ENCODE measurements around the gene OCA2.

OCA2 gene

GRCh38 chr15:28096670-28097431 is 2.3 kb downstream of the OCA2 start:
- FAIRE-seq = no peak
- no peak for DNase-seq (ENCODE audit: insufficient read length, low spot score)
- TF ChIP-seq CTCF (IDR thresholded peaks at IDR 0.05; ENCODE audit: insufficient read depth, missing control alignments) = peak; percentile 0

GRCh38 chr15:28096411-28096669 is 2.8 kb downstream of the OCA2 start:
- FAIRE-seq (no peak), DNase-seq (ENCODE audit: insufficient read length, low spot score) (no peak)
- TF ChIP-seq CTCF (IDR thresholded peaks at IDR 0.05; ENCODE audit: insufficient read depth, missing control alignments) = no peak

DNA sequence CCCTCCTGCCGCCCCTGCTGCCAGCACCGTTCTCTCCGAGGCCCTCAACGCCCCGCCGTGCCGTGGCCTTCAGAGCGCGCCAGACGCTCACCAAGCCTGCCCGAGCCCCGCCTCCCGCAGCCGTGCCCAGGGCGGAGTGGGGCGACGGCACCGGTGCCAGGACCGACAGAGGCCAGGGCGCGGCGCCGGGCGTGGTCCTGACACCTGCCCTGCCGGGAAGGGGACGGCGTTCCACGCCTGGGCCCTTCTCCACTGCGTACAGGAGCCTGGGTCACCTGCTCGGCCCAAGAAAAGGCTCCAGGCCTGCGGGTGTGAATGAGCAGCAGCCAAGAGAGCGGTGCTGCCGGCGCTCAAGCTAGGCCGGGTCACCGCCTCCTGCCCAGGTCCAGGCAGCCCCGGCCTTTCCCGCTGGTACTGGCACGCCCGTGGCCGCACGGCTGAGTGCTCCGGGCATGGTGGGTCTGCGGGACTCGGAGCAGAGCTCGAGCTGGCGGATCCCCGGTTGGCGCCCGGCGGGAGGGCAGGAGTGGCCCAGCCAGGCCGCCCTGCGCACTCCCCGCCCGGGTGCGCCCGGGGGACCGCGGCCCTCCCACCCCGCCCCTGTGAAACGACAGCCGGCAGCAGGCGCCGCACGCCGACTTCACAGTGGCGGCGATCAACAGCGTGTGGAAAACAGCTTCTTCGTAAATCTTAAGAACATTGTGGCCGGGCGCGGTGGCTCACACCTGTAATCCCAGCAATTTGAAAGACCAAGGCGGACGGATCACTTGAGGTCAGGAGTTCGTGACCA is 4.2 kb downstream of the OCA2 start:
- DNase-seq (ENCODE audit: insufficient read length, low spot score) (no peak), FAIRE-seq (no peak)

GRCh38 chr15:28093752-28094535 is 5.2 kb downstream of the OCA2 start:
- DNase-seq (ENCODE audit: insufficient read length, low spot score) (no peak), FAIRE-seq (no peak)
- TF ChIP-seq CTCF (IDR thresholded peaks at IDR 0.05; ENCODE audit: insufficient read depth, missing control alignments) = no peak

More for the DNA sequence above, 4.2 kb downstream of the OCA2 start:
- TF ChIP-seq CTCF (IDR thresholded peaks at IDR 0.05; ENCODE audit: insufficient read depth, missing control alignments) = no peak

DNA sequence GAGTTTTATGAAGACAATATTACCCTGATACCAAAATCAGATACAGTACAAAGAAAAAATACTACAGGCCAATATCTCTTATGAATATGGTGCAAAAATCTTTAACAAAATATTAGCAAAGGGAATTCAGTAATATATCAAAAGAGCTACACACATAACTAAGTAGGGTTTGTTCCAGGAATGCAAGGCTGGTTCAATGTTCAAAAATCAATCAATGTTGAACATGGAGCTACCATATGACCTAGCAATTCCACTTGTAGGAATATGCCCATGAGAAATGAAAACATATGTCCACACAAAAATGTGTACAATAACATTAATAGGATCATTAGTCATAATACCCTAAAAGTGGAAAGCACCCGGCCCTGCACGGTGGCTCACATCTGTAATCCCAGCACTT is 7.8 kb downstream of the OCA2 start:
- no peak for FAIRE-seq
- no peak for DNase-seq (ENCODE audit: insufficient read length, low spot score)
- no peak for TF ChIP-seq CTCF (IDR thresholded peaks at IDR 0.05; ENCODE audit: insufficient read depth, missing control alignments)

DNA sequence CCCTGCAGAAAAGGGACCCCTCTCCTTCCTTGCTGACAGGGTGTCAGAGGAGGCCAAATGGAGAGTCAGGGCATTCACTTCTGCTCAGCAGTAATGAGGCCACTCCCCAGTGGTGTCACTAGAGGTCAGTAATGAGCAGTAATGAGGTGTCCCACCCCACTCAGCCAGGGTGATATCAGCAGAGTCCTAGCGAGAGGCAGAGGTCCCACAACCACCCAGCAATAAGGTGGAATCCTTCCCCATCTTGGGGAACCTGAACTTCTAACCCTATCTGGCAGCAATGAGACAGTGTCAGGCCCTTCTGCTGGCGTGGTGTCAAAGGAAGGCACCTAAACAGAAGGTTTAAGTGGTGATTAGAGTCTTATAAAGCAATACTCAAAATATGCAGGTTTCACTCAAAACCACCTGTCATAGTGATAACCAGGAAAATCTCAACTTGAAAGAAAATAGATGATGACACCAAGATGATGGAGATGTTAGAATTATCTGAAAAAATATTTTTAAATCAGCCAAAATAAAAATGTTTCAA is 12.9 kb downstream of the OCA2 start:
- peak; percentile 58 for FAIRE-seq
- DNase-seq (ENCODE audit: insufficient read length, low spot score) = no peak

More for the DNA sequence above, 12.9 kb downstream of the OCA2 start:
- peak; percentile 77 for TF ChIP-seq CTCF (IDR thresholded peaks at IDR 0.05; ENCODE audit: insufficient read depth, missing control alignments)

Data from D721Med (cell line).